A204.1 (cell line): Measurements from ENCODE around the gene INTS1.
"Not testable (repeated sequence)": the region's sequence is repeated elsewhere in the genome, so short reads cannot be mapped to it uniquely, and the experiment has no call there.

Experiments
- FAIRE-seq: peaks from 2 replicates; lab custom pipeline; 2012; peaks lifted over from hg19 to GRCh38; lab: Jason Lieb, UNC

The INTS1 gene

GRCh38 chr7:1531263-1531978, 27.2 kb upstream of the INTS1 start:
- FAIRE-seq = no peak

- FAIRE-seq = no peak
Measured at GRCh38 chr7:1530946-1531262, 26.7 kb upstream of the INTS1 start.

GRCh38 chr7:1529383-1530116, 25.4 kb upstream of the INTS1 start:
- no peak for FAIRE-seq

GRCh38 chr7:1526271-1526754, 22.1 kb upstream of the INTS1 start:
- FAIRE-seq = no peak

GRCh38 chr7:1525409-1525808, 21.2 kb upstream of the INTS1 start:
- FAIRE-seq = no peak

GRCh38 chr7:1523844-1524243, 19.7 kb upstream of the INTS1 start:
- no peak for FAIRE-seq

- FAIRE-seq = no peak
Measured at GRCh38 chr7:1523208-1523607, 19.0 kb upstream of the INTS1 start.

GRCh38 chr7:1521456-1521855, 17.3 kb upstream of the INTS1 start:
- FAIRE-seq = no peak

GRCh38 chr7:1520539-1521234, 16.5 kb upstream of the INTS1 start:
- no peak for FAIRE-seq

GRCh38 chr7:1519322-1519922, 15.2 kb upstream of the INTS1 start:
- not testable (repeated sequence) for FAIRE-seq

GRCh38 chr7:1516586-1517251, 12.5 kb upstream of the INTS1 start:
- FAIRE-seq = no peak

GRCh38 chr7:1515509-1515967, 11.3 kb upstream of the INTS1 start:
- not testable (repeated sequence) for FAIRE-seq

- no peak for FAIRE-seq
Measured at GRCh38 chr7:1514995-1515401, 10.8 kb upstream of the INTS1 start.

GRCh38 chr7:1514407-1514806, 10.2 kb upstream of the INTS1 start:
- FAIRE-seq = no peak

GRCh38 chr7:1513657-1514095, 9.5 kb upstream of the INTS1 start:
- no peak for FAIRE-seq

- no peak for FAIRE-seq
Measured at GRCh38 chr7:1512781-1513656, 8.8 kb upstream of the INTS1 start.

GRCh38 chr7:1511444-1512422, 7.5 kb upstream of the INTS1 start:
- no peak for FAIRE-seq

GRCh38 chr7:1510780-1511154, 6.6 kb upstream of the INTS1 start:
- no peak for FAIRE-seq

- no peak for FAIRE-seq
Measured at GRCh38 chr7:1509226-1509625, 5.0 kb upstream of the INTS1 start.

- FAIRE-seq = no peak
Measured at GRCh38 chr7:1508277-1508758, 4.1 kb upstream of the INTS1 start.
